NCI-H1436 treated with DMSO at 0.1 percent for 48 hours (cell line): ENCODE measurements around the gene SLC12A1.
"Not testable (repeated sequence)": the region's sequence is repeated elsewhere in the genome, so short reads cannot be mapped to it uniquely, and the experiment has no call there.

Experiments
- DNase-seq: peaks from one replicate; lab custom pipeline; 2025; lab: John Stamatoyannopoulos, UW

The SLC12A1 gene

DNA sequence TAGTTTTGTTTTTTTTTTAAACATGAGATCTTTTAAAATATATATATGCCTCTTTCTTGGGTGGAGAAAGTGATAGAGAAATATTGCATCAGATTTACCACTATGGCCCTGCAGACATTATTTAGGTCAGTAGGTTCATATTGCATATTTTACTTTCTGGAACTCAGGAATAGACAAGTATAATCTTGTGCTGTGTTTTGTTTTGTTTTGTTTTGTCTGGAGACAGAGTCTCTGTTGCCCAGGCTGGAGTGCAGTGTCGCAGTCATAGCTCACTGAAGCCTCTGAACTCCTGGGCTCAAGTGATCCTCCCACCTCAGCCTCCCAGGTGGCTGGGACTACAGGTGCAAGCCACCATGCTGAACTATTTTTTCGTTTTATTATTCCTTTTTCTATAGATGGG is 103.6 kb downstream of the SLC12A1 start:
- DNase-seq = no peak

- DNase-seq = no peak
Measured at GRCh38 chr15:48313216-48313615, 107.1 kb downstream of the SLC12A1 start.

GRCh38 chr15:48315041-48315440 is 108.9 kb downstream of the SLC12A1 start:
- no peak for DNase-seq

- no peak for DNase-seq
Measured at GRCh38 chr15:48317221-48317620, 111.1 kb downstream of the SLC12A1 start.

DNA sequence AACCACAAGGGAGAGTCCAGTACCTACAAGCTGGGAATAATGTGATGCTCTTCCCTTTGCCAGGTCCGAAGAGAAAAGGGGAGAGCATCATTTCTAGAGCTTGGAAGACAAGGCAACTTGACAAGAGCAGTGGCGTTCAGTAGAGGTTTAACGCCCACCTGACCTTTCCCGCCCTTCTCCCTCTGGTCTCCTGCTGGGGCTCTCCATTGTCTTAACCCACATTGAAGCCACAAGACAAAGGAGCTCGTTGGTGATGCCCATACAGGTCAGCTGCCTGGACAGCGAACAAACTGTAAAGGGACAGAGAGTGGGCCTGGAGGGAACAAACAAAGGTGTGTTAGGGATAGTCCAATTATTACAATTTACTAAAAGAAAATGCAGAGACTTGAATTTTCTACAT is 112.0 kb downstream of the SLC12A1 start:
- DNase-seq = no peak

GRCh38 chr15:48323294-48323693 is 117.2 kb downstream of the SLC12A1 start:
- DNase-seq = no peak

DNA sequence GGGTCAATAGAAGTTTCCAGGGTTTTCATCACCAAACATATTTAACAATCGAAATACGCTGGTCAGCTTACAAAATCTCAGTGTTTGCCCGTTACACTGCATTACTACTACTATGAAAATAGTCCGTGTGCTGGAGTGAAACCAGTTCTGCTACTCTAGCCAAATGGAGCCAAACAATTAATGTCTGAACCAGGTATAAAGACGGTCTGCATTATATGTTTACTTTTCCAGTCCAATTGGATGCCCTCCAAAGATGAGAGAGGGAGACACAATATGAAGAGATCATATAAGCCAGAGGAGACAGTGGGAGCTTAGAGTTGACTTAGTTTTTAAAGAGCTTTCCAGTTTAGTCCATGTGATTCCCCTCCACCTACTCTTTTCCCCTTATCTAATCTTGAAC is 118.8 kb downstream of the SLC12A1 start:
- no peak for DNase-seq

DNA sequence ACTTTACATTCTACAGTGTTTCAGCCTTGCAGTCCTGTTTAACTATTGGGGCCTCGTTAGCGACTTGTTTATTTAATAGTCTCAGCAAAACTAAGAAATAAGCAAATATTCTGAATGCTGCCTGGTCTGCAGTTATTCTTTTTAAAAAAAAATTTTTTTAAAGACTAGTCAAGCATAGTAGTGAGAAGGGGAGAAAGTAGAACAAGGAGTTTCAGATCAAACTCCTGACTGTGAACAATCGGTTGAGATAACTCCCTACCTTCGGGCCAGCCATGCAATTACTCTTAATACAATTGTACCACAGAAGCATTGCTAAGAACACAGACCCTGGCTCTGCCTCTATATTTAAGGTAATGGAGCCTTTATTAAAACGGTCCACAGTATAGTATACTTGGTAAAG is 119.3 kb downstream of the SLC12A1 start:
- DNase-seq = no peak

GRCh38 chr15:48326180-48326579 is 120.1 kb downstream of the SLC12A1 start:
- not testable (repeated sequence) for DNase-seq

DNA sequence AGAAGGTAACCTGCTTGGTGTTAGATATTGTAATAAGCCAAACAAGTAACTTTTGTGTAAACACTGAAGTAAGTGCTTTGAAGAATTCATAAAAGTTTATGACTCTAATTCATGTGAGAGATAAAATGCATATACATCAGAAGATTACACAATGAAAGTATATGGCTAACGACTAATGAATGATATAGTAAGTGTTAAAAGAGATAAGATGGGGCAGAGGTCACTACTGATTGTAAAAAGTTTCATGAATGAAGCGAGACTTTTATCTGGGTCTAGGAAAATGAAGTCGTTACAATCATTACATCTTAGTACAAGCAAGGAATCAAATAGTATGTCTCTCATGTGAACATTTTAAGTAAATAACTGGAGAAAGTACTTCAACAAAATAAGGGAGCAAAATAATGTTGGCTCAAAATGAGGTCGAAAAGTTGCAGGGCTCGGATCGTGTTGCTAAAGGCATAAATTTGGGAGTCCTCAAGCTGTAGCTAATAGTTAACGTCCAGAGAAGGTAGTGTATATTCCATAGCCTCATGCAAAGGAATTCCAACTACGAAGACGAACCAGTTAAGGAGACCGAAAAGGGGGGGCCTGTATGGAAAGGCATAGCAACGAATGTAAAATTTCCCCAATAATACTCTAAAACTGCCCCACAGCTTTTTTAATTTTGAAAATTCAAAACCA is 124.1 kb downstream of the SLC12A1 start:
- DNase-seq = no peak

DNA sequence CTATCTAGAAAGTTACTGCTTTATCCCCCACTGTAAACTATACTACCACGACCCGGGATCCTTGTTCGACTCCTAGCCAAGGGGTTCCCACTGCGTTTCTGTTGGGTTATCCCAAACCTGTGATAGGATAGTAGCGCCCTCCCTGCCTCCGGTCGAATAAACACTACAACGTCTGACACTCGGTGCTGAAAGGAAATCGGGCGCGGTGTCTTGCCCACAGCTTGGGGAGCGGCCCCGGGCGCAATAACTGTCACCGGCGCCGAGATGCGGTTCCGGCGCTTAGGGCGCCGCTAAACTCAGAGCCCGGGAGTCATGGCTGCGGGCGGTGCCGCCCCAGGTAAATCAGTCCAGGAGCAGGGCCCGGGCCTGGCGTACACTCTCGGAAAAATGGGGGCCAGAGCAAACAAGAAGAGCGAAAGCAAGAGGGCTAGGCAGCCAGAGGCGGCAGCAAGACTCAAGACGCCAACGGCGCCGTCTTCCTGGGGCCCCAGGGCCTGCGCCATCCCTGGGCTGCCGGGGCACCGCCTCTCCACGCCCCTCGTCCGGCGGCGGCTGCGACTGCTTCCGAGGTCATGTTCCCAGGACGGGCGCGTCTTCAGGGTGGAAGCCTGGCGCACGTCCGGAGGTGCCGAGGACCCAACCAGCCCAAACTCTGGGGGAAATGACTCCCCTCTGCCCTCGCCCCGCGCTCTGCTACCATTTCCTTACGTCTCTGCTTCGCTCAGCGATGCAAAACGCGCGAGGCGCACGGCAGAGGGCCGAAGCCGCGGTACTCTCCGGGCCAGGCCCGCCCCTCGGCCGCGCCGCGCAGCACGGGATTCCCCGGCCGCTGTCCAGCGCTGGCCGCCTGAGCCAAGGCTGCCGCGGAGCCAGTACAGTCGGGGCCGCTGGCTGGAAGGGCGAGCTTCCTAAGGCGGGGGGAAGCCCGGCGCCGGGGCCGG is 125.0 kb downstream of the SLC12A1 start, which contains the start of gene DUT:
TSS of gene DUT (plus strand) at position 575 of the 941 bp plus-strand sequence. CDS start at position 662, 87 bp downstream.
- DNase-seq = no peak

- DNase-seq = no peak
Measured at GRCh38 chr15:48331796-48332641, 125.9 kb downstream of the SLC12A1 start.

DNA sequence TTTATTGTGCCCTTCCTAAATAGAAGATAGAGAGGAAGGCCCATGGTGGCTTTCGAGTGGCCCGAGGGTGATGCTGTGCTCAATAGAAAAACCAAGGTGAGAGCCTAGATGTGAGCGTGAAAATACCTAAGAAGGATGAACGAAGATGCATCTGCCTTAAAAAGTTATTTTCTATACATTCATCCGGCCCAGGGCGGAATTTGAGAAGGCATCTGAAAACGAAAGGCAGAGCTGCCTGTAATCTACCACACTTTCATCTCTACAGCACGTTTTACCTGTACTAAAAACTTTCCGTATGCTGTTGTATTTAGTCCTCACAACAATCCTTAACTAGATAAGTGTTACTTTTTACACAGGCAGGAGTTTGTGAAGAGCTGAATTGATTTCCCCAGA is 126.5 kb downstream of the SLC12A1 start:
- no peak for DNase-seq

DNA sequence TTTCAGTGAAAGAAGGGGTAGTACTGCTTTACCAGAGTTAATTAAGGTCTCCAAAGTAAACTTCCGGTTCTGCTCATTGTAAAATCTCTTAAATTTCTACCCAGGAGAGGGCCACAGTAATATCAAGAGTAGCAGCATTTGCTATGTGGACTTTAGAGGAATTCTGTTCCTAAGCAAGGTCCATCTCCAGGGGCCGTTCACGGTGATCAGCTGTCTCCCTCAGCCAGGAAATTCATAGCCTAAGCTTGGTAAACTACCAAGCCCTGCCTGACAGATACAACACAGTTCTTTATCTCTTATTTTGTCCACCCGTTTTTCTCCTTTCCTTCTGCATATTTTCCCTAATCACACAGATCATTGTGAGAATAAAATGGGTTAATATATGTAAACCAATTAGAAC is 127.4 kb downstream of the SLC12A1 start:
- DNase-seq = no peak

DNA sequence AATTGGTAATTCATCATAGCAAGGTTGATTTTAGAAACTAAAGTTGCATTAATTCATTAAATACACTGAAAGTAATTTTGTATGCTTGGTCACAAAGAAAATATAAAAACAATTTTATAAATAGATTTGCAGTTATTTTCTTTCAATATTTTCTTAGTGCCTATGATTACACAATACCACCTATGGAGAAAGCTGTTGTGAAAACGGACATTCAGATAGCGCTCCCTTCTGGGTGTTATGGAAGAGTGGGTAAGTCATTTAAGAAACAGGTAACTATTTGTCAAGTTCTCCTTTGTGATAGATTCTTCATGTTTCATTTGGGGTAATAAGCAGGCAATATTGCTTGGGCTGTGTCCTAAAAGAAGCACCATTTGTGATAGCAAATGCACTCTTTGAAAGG is 128.2 kb downstream of the SLC12A1 start:
- no peak for DNase-seq

DNA sequence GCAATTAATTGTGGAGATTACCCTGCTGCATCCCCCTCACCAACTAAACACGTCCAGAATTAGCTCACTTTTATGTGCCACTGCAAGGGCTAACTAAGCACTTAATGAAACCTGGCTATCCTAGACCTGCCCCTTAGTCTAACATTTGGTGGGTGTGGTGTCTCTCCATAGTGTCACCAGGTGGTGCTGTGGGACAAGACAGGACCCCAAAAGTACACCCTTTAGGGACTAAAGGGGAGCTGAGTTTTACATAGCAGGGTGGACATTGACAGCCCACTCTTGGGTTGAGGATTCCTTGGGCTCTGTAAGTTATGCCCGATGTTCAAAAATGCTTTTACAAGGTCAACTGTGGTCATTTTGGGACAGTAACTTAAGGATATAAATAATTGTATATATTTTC is 130.8 kb downstream of the SLC12A1 start:
- no peak for DNase-seq

DNA sequence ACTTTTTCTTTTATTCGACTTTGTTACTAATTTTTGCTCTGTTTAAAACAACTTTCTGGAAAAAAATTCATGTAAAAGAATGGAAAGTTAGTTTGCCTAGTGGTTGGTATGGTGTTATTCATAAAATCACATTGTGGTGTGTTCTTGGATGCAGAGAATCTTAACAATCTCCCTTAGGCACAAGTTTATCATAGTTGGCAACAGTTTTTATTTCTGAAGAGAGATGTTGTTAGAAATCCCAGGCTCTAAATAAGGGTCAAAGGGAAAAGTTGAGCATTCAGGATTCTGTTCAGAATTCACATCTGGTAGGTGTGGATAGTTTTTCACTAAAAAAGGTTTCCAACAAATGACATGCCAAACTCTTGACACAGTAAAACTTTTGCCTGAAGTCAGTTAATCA is 131.5 kb downstream of the SLC12A1 start:
- DNase-seq = no peak

- no peak for DNase-seq
Measured at GRCh38 chr15:48340111-48340510, 134.0 kb downstream of the SLC12A1 start.

GRCh38 chr15:48343865-48344264 is 137.8 kb downstream of the SLC12A1 start:
- DNase-seq = no peak

- no peak for DNase-seq
Measured at GRCh38 chr15:48345516-48345915, 139.4 kb downstream of the SLC12A1 start.

DNA sequence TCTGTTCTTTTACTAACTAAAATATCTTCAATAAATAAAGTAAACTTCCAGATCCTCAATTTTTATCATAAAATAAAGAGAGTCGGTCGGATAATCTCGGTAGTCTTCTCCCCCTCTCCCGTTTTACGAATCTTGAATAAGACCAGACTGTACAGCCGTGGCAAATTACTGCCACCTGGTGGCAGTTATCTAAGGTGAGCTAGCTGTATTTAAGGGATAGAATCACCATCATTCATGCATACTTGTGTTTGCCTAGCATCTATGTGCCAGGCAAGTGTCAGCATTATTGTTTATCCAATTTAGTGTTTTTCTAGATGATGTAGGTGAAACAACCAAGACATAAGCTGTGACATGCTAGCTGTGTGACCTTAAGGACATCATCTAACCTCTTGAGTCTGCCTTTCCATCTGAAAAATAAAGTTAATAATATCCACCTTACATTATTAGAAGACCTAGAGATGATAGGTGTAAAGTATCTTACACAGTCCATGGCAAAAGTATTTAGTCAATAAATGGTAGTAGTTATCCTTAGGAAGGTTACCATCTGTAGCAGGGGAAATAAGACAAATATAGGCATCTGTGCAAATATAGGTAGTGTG is 146.5 kb downstream of the SLC12A1 start:
- DNase-seq = no peak
